Right atrium auricular region (tissue), 2 donors: ENCODE results near the gene MRPL10. TPM values are rescaled to one million over a fixed set of nuclear protein-coding genes. Genes with fewer than 3 reads are reported as not detected.

ENCODE experiments used
- DNase-seq: peaks from one replicate; pipeline ENCODE4 v3.0.0-alpha.2; 2019; ENCODE audit warnings: low spot score
- H3K27ac ChIP-seq, 2 donors: fragments of 200-600 bp; sonication (generic); 1 replicate in 1 of 2; 2 replicates in 1 of 2; pipeline ENCODE4 v1.5.1; 2016 to 2019
- H3K27me3 ChIP-seq, 2 donors: fragments of 200-600 bp; sonication (generic); one replicate each; pipeline versions ENCODE4 v1.5.1 to v1.6.0; 2017 to 2019
- H3K36me3 ChIP-seq: fragments of 200-600 bp; sonication (generic); one replicate; pipeline ENCODE4 v1.5.1; 2016
- H3K4me1 ChIP-seq, 2 donors: fragments of 200-600 bp; sonication (generic); one replicate each; pipeline versions ENCODE4 v1.5.1 to v1.6.0; 2017 to 2019
- H3K4me3 ChIP-seq, 2 donors: fragments of 200-600 bp; sonication (generic); 1 replicate in 1 of 2; 2 replicates in 1 of 2; pipeline ENCODE4 v1.5.1; 2017 to 2019; ENCODE audit warnings: mild to moderate bottlenecking in 1 of 2, moderate library complexity in 1 of 2
- H3K9me3 ChIP-seq, 2 donors: fragments of 200-600 bp; sonication (generic); one replicate each; pipeline ENCODE4 v1.5.1; 2019
- CTCF ChIP-seq, 2 donors: fragments of 200-600 bp; sonication (generic); IDR thresholded peaks; one replicate each; pipeline ENCODE4 v1.5.1; 2019; ENCODE audit warnings: antibody characterized with exemption in 2 of 2
- total RNA-seq, 2 donors: library from RNA; depleted of rRNA; stranded (reverse); fragments of >200 nt; gene quantifications; one replicate each; pipeline ENCODE4 v1.1.0, GENCODE V29; 2016

Gene MRPL10
- total RNA-seq, 2 donors from 2014 or later, result 51.8 to 61.3 TPM

- Histone ChIP-seq H3K27me3 (no peaks in the 10 kb centered on the region), H3K9me3 (no peaks in the 10 kb centered on the region), H3K4me1 (no peaks in the 10 kb centered on the region), H3K27ac (no peak overlapping the region), H3K36me3 (no peaks in the 10 kb centered on the region), H3K4me3 (no peak overlapping the region)
- TF ChIP-seq CTCF (IDR thresholded peaks at IDR 0.05), result no peak
- DNase-seq, result no peak
These were observed 33.5 kb downstream of the MRPL10 start for GRCh38 chr17:47797797-47798196.

DNA sequence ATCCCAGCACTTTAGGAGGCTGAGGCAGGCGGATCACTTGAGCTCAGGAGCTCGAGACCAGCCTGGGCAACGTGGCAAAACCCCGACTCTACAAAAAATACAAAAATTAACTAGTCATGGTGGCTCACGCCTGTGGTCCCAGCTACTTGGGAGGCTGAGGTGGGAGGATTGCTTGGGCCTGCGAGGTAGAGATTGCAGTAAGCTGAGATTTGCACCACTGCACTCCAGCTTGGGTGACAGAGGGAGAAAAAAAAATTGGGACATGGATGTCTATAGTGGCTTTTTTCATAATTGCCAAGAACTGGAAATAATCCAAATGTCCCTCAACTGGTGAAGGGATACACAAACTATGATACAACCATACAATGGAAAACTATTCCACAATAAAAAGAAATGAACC, 38.4 kb downstream of the MRPL10 start:
- Histone ChIP-seq H3K4me1 (peaks cover 0 to 10% of the 10 kb centered on the region in 2 donors), H3K4me3 (no peak overlapping the region), H3K9me3 (no peaks in the 10 kb centered on the region), H3K36me3 (no peaks in the 10 kb centered on the region), H3K27ac (no peak overlapping the region), H3K27me3 (no peaks in the 10 kb centered on the region)
- DNase-seq, result no peak
- no peak for TF ChIP-seq CTCF (IDR thresholded peaks at IDR 0.05)

DNA sequence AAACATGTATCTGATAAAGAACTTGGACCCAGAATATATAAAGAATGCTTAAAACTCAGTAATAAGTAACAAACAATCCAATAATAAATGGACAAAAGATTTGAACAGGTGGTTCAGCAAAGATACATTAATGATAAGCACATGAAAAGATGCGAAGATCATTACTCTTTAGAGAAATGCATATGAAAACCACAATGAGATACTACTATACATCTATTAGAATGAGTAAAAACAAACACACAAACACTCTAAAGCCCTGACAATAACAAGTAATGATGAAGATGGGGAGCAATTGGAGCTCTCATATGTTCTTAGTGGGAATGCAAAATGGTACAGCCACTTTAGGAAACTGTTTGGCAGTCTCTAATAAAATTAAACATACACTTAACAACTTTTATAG, 38.9 kb downstream of the MRPL10 start:
- no peaks in the 10 kb centered on the region for H3K27me3 ChIP-seq
- no peak overlapping the region for H3K4me3 ChIP-seq
- H3K9me3 ChIP-seq, result no peaks in the 10 kb centered on the region
- no peaks in the 10 kb centered on the region for H3K36me3 ChIP-seq
- peaks cover 0 to 10% of the 10 kb centered on the region in 2 donors for H3K4me1 ChIP-seq
- no peak for TF ChIP-seq CTCF (IDR thresholded peaks at IDR 0.05)
- H3K27ac ChIP-seq, result no peak overlapping the region
- no peak for DNase-seq

DNA sequence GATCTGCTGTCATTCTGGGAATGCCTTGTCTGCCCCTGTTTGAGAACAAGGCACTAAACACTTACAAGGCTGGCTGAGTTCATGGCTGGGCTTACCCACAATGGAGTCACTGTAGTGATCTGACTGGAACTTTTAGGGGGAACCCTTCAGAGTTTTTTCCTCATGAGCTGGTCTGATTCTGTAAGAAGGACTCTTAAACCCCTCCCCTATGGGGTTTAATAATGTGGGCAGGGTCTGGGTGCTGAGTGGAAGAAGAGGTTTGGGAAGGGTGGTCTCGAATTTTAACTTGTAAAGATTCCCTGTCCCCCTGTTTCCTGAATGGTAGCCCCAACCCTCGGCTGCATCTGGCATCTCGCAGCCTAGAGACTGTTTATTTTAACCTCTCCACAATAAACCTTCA, 40.3 kb downstream of the MRPL10 start:
- Histone ChIP-seq H3K4me1 (peaks cover 0 to 10% of the 10 kb centered on the region in 2 donors), H3K36me3 (no peaks in the 10 kb centered on the region), H3K27ac (no peak overlapping the region), H3K4me3 (no peak overlapping the region), H3K27me3 (no peaks in the 10 kb centered on the region), H3K9me3 (no peaks in the 10 kb centered on the region)
- no peak for TF ChIP-seq CTCF (IDR thresholded peaks at IDR 0.05)
- DNase-seq, result no peak

- no peaks in the 10 kb centered on the region for H3K27me3 ChIP-seq
- H3K36me3 ChIP-seq, result no peaks in the 10 kb centered on the region
- H3K9me3 ChIP-seq, result no peaks in the 10 kb centered on the region
- H3K4me3 ChIP-seq, result peak overlapping the region; percentile 18 to 47
- peak; percentile 56 for DNase-seq
- peaks cover 0 to 10% of the 10 kb centered on the region in 2 donors for H3K4me1 ChIP-seq
- TF ChIP-seq CTCF (IDR thresholded peaks at IDR 0.05), result peak; percentile 35 to 70
- no peak overlapping the region for H3K27ac ChIP-seq
These were observed 41.5 kb downstream of the MRPL10 start for GRCh38 chr17:47789611-47790561.
